Ammon's horn (tissue), 1 donor: Measurements from ENCODE around the gene SEMA6A.
A peak's percentile ranks its signal among the peaks of the same experiment; 100 is the strongest.

Experiments used
- DNase-seq: peaks from one replicate; pipeline ENCODE4 v3.0.0-alpha.2; 2016; ENCODE audit warnings: low spot score

Gene SEMA6A

DNA sequence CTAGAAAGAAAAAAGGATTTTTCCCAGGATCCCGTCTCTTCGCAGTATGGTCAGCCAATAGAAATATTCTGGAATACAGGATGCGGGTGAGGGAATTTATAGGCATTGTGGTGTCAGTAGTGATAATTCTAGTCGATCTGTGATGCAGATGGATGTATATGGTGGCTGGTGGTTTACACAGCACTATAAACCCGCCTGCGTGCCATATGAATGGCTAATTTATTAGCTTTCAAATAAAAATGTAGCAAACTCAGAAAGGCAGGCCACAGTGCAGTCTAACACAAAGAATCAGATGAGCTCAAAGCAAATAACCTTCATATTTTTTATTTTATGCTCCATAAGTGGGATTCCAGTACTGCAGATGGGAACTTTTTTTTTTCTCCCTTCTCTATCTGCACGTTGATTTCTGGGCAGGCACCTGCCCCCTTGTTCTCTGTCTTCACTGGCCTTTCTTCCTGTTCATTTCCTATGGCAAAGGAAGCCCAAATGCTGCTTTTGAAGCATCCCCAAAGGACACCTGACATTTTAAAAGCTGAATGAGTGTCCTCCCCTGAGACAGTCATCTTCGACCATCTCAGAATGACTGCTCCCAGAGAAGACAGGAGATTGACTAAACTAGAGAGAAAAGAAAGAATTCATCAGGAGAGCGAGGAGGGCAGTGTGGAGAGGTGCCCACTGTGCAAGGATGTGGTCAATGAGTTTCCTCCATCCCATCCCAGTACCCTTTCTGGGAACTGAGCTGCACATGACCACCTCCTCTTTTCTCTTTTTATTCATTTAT, 52.1 kb downstream of the SEMA6A start:
- DNase-seq = no peak

DNA sequence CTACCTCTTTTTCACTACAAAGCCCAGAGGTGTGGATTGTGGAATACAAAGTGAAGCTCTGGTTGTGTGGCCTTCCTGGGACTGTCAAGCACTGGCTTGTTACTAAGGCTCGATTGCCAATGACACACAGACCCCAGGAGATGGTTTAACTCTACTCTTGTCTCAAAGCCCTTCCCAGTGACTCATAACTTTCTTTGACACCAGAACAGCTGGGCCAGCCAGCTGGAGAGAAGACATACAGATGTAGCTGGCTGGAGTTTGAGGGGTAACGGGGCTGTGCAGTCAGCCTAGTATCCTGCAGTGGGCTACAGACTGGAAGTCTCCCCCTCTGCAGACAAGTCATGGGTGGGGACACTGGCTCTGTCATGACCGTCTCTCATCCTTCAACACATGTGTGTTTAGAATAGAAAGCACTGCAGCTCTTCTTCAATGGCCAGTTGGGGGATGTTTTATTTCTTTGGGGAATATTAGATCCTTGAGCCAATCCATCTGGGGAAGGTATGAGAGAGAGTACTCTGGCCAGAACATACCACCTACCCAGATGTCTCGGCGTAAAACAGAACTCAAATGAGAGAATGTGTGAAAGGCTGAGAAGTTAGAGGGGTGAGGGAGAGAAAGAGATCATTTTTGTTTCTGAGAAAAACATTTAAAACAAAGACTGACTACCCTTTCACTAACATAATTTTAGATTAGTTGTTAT, 53.3 kb downstream of the SEMA6A start:
- DNase-seq = no peak

DNA sequence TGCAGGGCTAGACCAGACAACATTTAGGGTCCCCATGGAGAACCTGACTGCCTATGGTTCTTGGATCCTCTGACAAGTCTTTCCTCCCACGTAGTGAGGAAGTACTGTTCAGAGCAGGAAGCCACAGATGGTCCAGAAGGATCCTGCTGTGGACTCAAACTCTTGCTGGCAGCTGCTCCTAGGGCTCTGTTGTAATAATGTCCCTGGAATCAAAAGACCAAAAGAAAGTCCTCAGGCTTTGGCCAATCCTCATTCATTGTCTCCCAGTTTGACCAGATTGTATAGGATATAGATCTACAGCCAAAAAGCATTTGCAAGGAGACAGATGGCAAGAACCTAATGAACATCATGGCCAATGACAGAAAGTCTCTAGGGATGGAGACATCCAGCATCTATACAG, 53.9 kb downstream of the SEMA6A start:
- no peak for DNase-seq

DNA sequence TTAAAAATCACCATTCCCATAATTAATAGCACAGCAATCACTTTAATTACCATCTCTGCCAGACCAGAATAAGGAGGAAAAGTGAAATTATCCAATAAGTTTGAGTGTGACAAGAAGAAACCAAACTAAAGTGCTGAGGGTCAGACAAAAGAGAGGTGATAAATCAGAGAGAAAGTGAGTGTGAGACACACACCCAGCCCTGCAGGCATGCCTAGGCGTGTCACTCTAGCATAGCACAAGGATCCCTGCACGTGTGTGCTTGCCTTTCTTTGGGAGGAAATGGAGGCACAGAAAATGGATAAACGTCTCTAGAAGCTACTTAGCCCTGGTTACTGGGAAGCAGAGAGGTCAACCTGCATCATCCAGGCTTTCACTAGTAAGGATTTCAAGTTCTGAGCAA, 56.2 kb downstream of the SEMA6A start:
- no peak for DNase-seq

DNA sequence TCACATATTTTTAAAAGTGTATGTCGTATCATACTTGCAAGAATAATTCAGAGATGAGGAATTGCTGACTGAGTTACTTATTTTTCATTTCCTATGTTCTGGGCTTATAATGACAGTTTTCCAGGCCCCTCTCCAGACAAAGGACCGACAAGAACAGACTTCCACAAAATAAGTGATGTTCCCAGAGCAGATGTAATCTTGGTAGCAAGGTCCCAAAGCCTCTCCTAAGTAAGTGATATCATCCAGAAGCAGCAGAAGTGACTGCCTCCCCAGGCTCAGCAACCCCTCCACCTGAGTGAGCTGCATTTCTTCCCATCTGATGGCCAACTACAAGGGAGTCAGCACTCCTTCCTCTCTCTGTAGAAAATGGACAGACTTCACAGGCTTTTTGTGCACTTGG, 57.1 kb downstream of the SEMA6A start:
- DNase-seq = no peak

DNA sequence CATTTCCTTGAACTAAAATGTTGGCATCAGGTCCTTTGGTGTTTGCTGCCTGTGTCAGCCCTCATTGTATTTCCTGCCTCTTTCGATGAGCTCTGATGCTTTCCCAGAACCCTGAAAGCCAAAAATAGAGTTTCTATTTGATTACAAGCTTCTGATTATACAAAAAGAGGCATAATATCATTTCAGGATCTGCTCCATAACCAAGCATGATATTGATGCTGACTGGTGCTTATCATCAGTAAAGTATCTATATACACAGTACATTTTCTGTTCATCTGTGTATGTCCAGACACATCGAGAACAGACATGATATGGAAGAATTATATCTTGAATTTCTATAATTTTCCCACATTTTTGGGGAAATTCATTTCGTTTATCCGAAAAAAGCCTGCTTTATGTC, 58.6 kb downstream of the SEMA6A start:
- DNase-seq = no peak

DNA sequence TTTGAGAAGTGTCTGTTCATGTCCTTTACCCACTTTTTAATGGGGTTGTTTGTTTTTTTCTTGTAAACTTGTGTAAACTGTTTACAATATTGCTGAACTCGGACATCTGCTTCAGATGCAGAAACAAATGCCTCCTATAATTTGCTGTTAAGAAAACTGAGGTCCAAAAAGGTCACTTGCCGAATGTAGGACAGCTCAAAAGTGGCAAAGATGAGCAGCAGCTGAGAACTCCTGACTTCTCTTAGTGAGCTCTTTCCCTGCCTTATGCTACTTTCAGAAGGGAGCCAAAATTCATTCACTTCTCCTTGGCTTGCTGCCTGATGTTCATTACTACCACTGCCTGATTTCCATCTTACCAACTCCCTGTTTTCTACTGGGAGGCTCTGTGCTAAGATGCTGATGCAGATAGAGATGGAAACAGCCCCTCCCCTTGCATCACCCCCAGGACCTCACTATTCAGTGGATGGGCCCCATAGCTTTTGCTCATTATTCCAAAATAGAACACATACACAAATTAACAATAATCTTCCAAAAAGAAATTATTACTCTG, 60.1 kb downstream of the SEMA6A start:
- DNase-seq = no peak

DNA sequence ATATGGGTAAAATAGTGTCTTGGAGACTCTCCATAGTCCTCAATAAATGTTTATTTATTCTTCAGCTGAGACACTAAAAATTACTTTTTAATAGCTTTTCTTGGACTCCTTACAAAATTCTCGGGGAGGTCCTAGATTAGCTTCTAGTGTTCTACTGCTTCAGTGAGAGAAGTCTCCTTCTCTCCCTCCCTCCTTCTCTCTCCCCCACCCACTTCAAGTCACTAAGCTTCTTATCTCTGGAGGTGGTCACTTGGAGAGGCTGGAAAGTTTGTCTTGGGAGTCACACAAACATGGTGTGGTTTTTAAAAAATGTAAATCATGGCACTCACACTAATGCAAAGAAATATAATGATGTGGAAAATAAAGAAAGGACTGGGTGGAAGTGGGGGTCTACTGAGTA, 64.1 kb downstream of the SEMA6A start:
- DNase-seq = no peak

DNA sequence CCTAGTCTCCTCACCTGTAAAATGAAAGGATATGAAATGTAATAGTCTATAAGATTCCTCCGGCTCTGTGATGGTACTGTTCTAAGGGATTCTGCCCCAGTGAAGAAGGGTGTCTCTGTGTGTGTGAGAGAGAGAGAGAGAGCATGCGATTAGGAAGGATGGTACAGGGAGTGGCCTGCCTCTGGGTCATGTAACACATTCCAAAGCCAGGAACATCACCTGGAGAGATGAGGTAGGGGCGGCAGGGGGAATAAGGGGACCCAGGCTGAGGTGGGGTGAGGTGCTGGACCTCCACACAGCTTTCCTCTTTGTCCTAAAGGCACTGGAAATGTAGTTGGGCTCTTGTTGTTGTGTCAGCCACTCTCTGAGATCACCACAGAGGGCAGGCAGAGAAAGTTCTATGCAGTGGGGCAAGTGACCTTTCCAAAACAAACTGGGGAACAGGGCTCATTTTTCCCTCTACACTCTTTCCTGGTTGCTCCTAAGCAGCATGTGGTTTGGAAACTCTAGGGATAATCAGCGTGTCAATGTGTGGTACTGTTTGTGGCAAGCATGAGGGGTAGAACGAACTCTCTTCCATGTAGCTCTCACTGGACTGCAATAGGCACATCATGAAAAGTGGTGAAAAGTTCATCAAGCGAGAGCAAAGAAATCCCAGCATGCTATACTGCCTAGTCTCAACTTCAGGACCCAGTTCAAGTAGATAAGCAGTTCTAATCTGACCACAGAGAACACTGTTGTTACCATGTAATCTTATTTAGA, 65.0 kb downstream of the SEMA6A start:
- DNase-seq = no peak

DNA sequence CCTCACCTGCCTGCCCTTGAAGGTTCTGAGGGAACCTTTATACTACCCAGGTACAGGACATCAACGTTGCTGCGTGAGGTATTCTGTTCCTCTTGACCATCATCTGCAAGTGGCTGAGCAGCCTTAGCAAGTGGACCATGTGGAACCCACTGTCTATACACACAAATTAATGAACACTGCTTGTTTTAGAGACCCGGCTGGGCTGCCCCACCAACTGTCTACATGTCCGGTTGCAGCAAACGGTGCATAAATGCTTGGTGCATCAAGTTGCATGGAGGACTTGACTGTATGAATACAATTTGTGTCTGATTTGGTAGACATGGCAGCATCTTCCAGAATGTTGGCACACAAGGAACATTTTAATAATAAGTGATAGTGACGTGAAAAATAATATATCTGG, 65.8 kb downstream of the SEMA6A start:
- no peak for DNase-seq

DNA sequence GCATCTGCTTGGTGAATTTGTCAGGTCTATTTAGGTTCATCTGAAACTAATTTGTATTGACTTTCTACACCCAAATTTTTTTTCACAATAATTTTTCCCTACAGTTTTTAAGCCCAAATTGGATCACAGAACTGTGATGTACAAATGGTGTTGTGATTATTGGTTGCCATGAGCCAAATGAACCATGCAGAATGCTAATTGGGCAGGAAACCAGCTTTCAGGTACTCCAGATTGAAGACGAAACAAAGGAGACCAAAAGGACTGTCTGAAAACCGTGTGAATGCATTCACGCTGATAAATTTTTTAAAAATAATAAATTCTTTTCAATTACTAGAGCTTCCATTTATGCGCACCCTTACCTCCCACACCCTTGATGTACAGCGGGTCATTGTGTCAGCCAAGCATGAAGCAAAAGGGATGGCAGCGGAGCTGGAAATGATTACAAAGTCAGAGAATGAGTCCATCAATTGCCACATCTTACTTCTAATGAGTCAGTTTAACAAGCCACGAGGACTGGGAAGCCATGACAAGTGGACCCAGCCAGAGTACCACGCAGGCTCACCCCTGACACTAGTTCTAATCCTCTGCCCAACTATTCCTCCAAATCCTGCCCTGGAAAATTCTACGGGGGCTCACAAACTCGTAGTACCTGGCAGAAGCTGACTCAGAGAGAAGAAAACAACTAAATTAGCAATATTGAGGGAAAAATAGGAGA, 66.5 kb downstream of the SEMA6A start:
- no peak for DNase-seq

DNA sequence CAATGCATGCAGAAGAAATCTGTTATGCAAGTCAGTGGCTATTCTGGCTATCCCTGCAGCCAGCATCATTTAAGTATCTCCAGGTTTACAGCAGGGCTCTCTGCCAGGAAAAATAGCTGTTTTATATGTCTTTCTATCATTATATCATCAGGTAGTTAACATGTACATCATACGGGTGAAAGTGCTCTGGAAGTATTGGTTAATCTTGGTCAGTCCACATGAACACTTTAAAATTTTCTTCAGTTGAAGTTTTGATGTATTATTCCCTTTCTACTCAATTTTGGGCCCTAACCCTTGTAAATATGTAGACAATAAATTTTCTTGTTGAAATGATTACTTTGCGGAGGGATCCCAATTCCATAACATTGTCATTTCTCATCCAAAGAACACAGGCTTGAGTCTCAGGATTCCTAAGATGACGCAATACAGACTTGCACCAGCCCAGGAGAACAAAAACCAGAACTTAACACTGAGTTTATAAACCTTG, 67.5 kb downstream of the SEMA6A start:
- DNase-seq = no peak

DNA sequence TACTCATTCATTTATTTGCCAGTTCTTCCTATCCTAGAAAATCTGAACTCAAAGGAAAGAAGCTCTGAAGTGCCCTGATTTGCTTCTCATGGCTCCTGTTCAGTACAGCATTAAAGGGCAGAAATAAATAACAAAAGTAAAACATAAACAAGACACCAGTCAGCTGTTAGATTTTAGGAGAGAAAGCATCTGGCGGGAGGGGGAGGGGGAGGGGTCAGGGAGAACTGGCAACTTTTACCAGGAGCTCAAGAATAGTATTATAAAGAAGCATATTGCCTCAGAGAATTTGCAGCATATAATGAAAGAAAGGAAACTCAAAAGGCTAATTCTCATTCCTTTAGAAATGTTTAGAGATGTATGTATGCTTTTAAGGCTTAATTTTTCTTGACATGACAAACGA, 68.1 kb downstream of the SEMA6A start:
- DNase-seq = no peak

DNA sequence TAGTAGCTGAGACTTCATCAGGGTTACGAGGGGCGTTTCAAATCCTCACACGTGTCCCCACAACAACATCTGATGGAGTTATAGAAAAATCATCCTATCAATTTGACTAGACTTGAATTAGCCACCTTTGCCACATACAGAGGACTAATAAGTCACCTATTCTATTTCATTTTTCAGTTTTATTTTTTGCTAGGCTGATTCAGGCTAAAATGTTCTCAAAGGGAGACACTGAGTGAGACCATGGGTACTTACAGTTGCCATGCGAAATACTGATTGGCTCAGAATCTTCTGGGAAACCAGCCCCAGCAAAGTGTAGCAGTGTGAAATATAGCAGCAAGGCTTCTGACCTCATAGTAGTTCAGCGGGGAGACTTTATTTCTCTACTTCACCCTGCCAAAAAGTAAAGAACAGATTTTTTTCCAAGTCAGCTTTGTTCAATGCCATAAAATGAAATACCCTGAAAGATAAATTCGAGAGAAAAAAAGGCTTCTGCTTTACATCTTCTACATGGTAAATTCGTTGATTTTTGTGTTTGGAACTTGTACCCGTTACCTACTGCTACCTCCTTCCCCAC, 69.9 kb downstream of the SEMA6A start:
- no peak for DNase-seq

DNA sequence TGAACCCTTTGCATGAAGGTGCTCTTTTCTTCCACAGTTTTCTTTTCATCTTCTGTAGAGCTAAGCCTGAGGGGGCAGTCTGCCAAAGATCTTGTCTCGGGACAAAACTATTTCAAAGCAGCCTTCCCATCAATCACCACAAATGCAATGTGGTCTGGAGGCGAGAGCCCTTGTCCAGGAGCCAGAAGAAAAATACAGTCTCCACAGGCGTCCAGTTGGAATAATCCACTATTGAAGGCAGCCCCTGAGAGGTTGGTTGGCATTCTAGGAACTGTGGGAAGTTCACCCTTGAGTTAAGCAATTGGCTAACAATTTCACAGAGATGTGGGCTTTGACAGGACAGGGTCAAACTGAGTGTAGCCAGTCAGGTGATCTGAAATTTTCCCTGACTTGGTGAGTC, 72.0 kb downstream of the SEMA6A start:
- DNase-seq = peak; percentile 34

DNA sequence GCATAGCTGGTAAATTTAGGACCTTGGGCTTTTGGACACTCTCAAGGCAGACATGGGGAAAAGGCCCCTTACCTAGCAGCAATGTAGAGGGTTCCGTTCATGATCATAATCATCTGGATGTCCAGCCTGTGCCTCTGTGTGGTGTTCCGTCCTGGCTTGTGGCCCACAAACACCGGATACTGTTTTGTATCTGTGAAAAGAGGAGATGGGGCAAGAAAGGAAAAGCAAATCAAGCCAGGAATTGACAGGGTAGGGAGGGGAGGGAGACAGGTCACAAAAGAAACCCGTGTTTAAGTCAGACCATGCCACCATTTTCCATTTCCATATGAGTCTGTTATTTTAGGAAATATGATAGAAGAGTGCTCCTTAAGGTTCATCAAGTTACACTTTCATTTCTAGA, 72.5 kb downstream of the SEMA6A start:
- DNase-seq = no peak

DNA sequence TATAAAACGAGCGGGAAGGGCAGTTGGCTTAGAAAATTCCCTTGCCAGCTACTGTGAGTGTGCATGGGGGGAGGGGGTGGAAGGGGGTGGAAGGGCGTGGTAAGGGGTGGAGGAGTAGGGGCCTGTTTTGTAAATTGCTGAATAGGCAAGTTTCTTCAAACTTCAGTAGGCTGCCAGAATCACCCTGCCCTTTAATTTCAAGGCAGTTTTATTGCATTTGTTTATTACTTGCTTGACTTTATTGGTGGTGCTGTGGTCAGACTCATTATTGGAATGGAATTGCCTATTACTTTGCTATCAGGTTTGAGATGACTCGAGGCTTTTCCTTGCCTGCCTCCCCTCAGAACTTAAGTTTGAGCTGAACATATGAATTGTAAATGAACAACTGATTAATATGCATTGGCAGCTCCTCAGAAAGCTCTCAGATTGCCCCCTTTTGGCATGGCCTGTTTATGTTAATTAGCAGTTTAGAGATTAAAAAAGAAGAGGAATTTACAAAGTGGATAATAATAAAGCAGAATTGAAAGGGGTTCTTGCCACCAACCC, 76.0 kb downstream of the SEMA6A start:
- no peak for DNase-seq

DNA sequence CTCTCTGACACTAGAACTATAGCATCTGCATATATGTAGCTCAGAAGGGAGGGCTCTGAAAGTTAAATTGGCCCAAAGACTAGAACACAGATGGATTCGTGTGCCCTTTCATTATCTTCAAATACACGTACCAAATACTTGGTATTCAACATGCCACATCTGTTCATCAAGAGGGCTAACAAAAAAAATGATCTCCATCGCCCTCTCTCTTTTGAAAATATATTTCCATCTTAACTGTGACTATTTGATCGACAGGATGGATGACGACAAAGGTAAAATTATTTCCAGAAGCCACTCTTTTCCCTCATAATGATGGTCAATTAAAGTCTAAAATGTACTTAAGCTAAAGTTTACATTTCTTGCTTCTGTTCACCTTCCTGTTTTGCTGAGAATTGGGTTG, 77.0 kb downstream of the SEMA6A start:
- DNase-seq = no peak

DNA sequence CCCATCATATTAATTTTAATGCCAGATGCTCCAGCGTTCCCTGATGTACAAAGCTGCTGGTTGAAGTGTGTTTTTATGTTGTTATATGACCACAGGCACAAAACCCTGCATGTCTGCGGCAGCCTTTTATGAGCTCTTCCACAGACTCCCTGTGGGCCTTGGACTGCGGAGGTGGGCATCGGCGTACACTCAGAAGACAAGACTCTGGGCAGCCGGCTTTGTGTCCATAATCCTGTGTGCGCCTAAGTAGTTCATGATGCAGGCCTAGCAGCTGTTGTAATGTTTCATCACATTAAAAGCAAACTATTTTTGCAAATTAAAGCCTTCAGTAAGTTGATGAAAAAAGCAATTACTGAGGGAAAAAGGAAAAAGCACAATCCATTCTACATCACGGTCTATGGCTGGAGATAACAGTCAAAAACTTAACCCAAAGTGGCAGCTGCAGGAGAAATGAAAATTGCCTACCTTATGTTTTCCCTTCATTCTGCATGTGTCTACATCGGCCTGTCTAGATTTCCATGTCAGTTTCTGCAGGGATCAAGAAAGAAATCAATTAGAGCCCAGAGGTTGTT, 78.8 kb downstream of the SEMA6A start:
- no peak for DNase-seq

DNA sequence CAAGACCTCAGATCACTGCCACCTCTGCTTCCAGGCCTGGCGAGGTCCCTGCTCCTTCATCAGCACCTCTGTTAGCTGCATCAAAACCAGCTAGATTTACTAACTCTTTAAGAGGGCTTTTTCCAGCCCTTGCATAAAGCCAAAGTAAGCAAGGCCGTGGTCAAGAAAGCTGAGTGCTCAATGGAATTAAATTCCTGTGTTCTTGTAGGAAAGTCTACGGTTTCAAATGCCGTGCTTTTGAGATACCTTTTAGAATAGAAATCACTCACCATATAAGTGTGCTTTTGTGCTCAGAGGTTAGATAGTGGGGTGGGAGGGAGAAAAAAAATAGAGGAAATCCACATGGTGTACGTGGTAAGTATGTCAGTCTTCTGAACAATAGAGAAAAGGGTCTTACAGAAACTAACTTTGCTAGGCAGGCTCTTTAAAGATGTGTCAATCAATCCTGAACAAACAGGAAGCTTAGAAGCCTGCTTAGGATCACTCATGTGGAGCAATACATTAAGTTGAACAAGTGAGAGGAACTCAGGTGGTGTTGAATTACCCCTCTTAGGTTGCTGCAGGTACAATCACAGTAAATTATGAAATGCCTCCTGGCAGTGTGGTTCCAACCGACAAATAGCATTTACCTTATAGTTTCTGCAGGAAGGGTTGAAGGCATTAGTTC, 79.7 kb downstream of the SEMA6A start:
- DNase-seq = no peak
